Measurements from ENCODE around the gene FADS6.

DNA sequence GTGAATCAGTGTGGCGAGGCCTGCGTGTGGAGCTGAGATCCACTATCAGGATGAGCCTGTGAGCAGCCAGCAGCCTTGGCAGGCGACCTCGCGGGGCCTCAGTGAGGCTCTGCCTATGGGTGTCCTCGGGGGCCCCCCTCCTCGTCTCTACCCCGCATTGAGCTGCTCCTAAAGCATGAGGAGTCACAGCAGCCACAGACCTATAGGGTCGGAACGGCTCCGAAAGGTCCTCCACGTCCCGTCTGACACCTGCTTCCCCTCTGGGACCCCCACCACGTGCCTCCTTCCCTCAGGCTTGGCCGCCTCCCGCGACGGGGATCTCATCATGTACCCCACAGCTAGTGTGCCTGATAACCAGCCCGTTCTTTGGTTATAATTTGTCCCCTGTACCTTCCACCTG is 62.6 kb downstream of the FADS6 start:
- TF ChIP-seq, protein P1, sequence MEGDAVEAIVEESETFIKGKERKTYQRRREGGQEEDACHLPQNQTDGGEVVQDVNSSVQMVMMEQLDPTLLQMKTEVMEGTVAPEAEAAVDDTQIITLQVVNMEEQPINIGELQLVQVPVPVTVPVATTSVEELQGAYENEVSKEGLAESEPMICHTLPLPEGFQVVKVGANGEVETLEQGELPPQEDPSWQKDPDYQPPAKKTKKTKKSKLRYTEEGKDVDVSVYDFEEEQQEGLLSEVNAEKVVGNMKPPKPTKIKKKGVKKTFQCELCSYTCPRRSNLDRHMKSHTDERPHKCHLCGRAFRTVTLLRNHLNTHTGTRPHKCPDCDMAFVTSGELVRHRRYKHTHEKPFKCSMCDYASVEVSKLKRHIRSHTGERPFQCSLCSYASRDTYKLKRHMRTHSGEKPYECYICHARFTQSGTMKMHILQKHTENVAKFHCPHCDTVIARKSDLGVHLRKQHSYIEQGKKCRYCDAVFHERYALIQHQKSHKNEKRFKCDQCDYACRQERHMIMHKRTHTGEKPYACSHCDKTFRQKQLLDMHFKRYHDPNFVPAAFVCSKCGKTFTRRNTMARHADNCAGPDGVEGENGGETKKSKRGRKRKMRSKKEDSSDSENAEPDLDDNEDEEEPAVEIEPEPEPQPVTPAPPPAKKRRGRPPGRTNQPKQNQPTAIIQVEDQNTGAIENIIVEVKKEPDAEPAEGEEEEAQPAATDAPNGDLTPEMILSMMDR (IDR thresholded peaks at IDR 0.05) = no peak
- TF ChIP-seq ZFX (IDR thresholded peaks at IDR 0.05; ENCODE audit: borderline replicate concordance) = no peak
